ENCODE data around the gene XXYLT1. TPM values are rescaled to one million over a fixed set of nuclear protein-coding genes. Genes with fewer than 3 reads are reported as not detected.

Gene XXYLT1
- total RNA-seq, 1 experiment from 2014 or later: 25.5 TPM

DNA sequence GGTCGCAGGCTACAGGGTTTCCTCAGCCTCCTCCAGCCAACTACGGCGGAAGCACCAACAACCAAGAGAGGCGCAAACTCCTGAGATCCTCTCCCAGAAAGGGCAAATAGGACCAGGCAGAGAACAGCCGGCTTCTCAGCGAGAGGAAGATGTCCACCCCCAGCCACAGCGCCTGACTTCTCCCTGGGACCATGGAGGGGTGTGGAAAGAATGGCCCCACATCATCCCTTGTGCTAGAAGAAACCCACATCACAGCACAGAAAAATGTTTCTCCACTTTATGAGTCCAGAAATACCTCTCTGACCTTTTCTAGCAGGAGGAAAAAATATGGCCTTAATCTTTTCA, 105.7 kb downstream of the XXYLT1 start:
- Histone ChIP-seq H3K27ac (ENCODE audit: low read length) (no peak overlapping the region), H3F3A (ENCODE audit: low read length, unreplicated experiment) (no peaks in the 10 kb centered on the region), H3K4me1 (ENCODE audit: insufficient read depth, low read length) (peaks cover 7% of the 10 kb centered on the region), H3K27me3 (ENCODE audit: low read length) (no peaks in the 10 kb centered on the region), H2AFZ (ENCODE audit: low read length) (no peak overlapping the region), H3K4me2 (ENCODE audit: low read length) (no peak overlapping the region), H4K20me1 (ENCODE audit: low read length) (no peaks in the 10 kb centered on the region), H3K36me3 (ENCODE audit: low read depth, low read length) (no peaks in the 10 kb centered on the region), H3K9ac (ENCODE audit: low read length) (no peak overlapping the region), H3K4me3 (ENCODE audit: low read length) (no peak overlapping the region), H3K9me2 (replicated peaks; ENCODE audit: low read length) (no peaks in the 10 kb centered on the region), H3K79me2 (ENCODE audit: low read length) (no peaks in the 10 kb centered on the region), H3K9me3 (ENCODE audit: low read length) (no peaks in the 10 kb centered on the region)
- CTCF ChIA-PET: no interaction called here
- no TSS peak for BruUV-seq (replicated peaks)
- TF ChIP-seq EZH2 (IDR thresholded peaks at IDR 0.05; ENCODE audit: low read length, unreplicated experiment) (no peak), CTCF (conservative IDR thresholded peaks at IDR 0.05; ENCODE audit: low read depth, low read length) (no peak), EZH2phosphoT487 (IDR thresholded peaks at IDR 0.05; ENCODE audit: borderline replicate concordance, low read length) (no peak)
- intact Hi-C loops (cut with micrococcal nuclease): no loop called here
- DNase-seq: no peak
- no peak for ATAC-seq
- POLR2A ChIA-PET (ENCODE audit: unreplicated experiment): no interaction called here

GRCh38 chr3:195164573-195165264, 106.2 kb downstream of the XXYLT1 start:
- Histone ChIP-seq H3K36me3 (ENCODE audit: low read depth, low read length) (no peaks in the 10 kb centered on the region), H3K27ac (ENCODE audit: low read length) (no peak overlapping the region), H3K9ac (ENCODE audit: low read length) (no peak overlapping the region), H2AFZ (ENCODE audit: low read length) (no peak overlapping the region), H3K4me2 (ENCODE audit: low read length) (no peak overlapping the region), H3K9me3 (ENCODE audit: low read length) (no peaks in the 10 kb centered on the region), H3K4me1 (ENCODE audit: insufficient read depth, low read length) (peaks cover 12% of the 10 kb centered on the region), H3K79me2 (ENCODE audit: low read length) (no peaks in the 10 kb centered on the region), H3F3A (ENCODE audit: low read length, unreplicated experiment) (no peaks in the 10 kb centered on the region), H4K20me1 (ENCODE audit: low read length) (no peaks in the 10 kb centered on the region), H3K9me2 (replicated peaks; ENCODE audit: low read length) (no peaks in the 10 kb centered on the region), H3K4me3 (ENCODE audit: low read length) (no peak overlapping the region), H3K27me3 (ENCODE audit: low read length) (no peaks in the 10 kb centered on the region)
- no peak for DNase-seq
- ATAC-seq: no peak
- BruUV-seq (replicated peaks): no TSS peak
- CTCF ChIA-PET: no interaction called here
- TF ChIP-seq CTCF (conservative IDR thresholded peaks at IDR 0.05; ENCODE audit: low read depth, low read length) (no peak), EZH2phosphoT487 (IDR thresholded peaks at IDR 0.05; ENCODE audit: borderline replicate concordance, low read length) (no peak), EZH2 (IDR thresholded peaks at IDR 0.05; ENCODE audit: low read length, unreplicated experiment) (no peak)
- intact Hi-C loops (cut with micrococcal nuclease): no loop called here
- POLR2A ChIA-PET (ENCODE audit: unreplicated experiment): no interaction called here

- TF ChIP-seq EZH2 (IDR thresholded peaks at IDR 0.05; ENCODE audit: low read length, unreplicated experiment): no peak
- no peak for TF ChIP-seq EZH2phosphoT487 (IDR thresholded peaks at IDR 0.05; ENCODE audit: borderline replicate concordance, low read length)
- no peak for TF ChIP-seq CTCF (conservative IDR thresholded peaks at IDR 0.05; ENCODE audit: low read depth, low read length)
- Histone ChIP-seq H3K36me3 (ENCODE audit: low read depth, low read length) (no peaks in the 10 kb centered on the region), H3K9me3 (ENCODE audit: low read length) (no peaks in the 10 kb centered on the region), H3K9ac (ENCODE audit: low read length) (no peak overlapping the region), H2AFZ (ENCODE audit: low read length) (no peak overlapping the region), H3K9me2 (replicated peaks; ENCODE audit: low read length) (no peaks in the 10 kb centered on the region), H3K4me3 (ENCODE audit: low read length) (no peak overlapping the region), H3K79me2 (ENCODE audit: low read length) (no peaks in the 10 kb centered on the region), H3F3A (ENCODE audit: low read length, unreplicated experiment) (no peaks in the 10 kb centered on the region), H3K4me2 (ENCODE audit: low read length) (no peak overlapping the region), H4K20me1 (ENCODE audit: low read length) (no peaks in the 10 kb centered on the region), H3K4me1 (ENCODE audit: insufficient read depth, low read length) (peaks cover 17% of the 10 kb centered on the region), H3K27ac (ENCODE audit: low read length) (no peak overlapping the region), H3K27me3 (ENCODE audit: low read length) (no peaks in the 10 kb centered on the region)
- CTCF ChIA-PET: no interaction called here
- DNase-seq: no peak
- POLR2A ChIA-PET (ENCODE audit: unreplicated experiment): no interaction called here
- BruUV-seq (replicated peaks): no TSS peak
- ATAC-seq: no peak
- intact Hi-C loops (cut with micrococcal nuclease): no loop called here
Observed at GRCh38 chr3:195163719-195164572, 107.0 kb downstream of the XXYLT1 start.
